Endometrium (tissue), 2 donors: ENCODE measurements around the gene PIAS4.
"Not testable (repeated sequence)": the region's sequence is repeated elsewhere in the genome, so short reads cannot be mapped to it uniquely, and the experiment has no call there.

Experiments
- FAIRE-seq: peaks from 2 replicates; lab custom pipeline; 2012; peaks lifted over from hg19 to GRCh38; lab: Jason Lieb, UNC
- donor health status: control.
- donor health status: control.

The PIAS4 gene

GRCh38 chr19:3998667-3999412, 8.7 kb upstream of the PIAS4 start:
- FAIRE-seq, result not testable (repeated sequence)

- FAIRE-seq, result not testable (repeated sequence)
Observed at GRCh38 chr19:4000798-4001197, 6.7 kb upstream of the PIAS4 start.

GRCh38 chr19:4005436-4005835, 2.1 kb upstream of the PIAS4 start:
- FAIRE-seq, result not testable (repeated sequence)

- no peak for FAIRE-seq
Observed at GRCh38 chr19:4007836-4008539, 452 bp downstream of the PIAS4 start.

- FAIRE-seq, result no peak
Observed at GRCh38 chr19:4009990-4010807, 2.7 kb downstream of the PIAS4 start.

- no peak for FAIRE-seq
Observed at GRCh38 chr19:4010808-4011110, 3.2 kb downstream of the PIAS4 start.

- not testable (repeated sequence) for FAIRE-seq
Observed at GRCh38 chr19:4011430-4011829, 3.9 kb downstream of the PIAS4 start.

GRCh38 chr19:4012092-4012974, 4.8 kb downstream of the PIAS4 start:
- no peak for FAIRE-seq

- FAIRE-seq, result no peak
Observed at GRCh38 chr19:4012975-4013634, 5.6 kb downstream of the PIAS4 start.

GRCh38 chr19:4013886-4014540, 6.5 kb downstream of the PIAS4 start:
- no peak for FAIRE-seq

GRCh38 chr19:4014541-4015491, 7.3 kb downstream of the PIAS4 start:
- no peak for FAIRE-seq

GRCh38 chr19:4015705-4016402, 8.3 kb downstream of the PIAS4 start:
- no peak for FAIRE-seq

- FAIRE-seq, result no peak
Observed at GRCh38 chr19:4016486-4016885, 8.9 kb downstream of the PIAS4 start.

GRCh38 chr19:4016903-4017638, 9.5 kb downstream of the PIAS4 start:
- no peak for FAIRE-seq

GRCh38 chr19:4018140-4018613, 10.6 kb downstream of the PIAS4 start:
- FAIRE-seq, result no peak

- FAIRE-seq, result no peak
Observed at GRCh38 chr19:4018775-4019504, 11.4 kb downstream of the PIAS4 start.

- FAIRE-seq, result no peak
Observed at GRCh38 chr19:4019578-4019977, 12.0 kb downstream of the PIAS4 start.
